Gastroesophageal sphincter (tissue), 3 donors: ENCODE measurements around the gene CCDC191.

Experiments used
- CTCF ChIP-seq, 4 experiments: fragments of 200-600 bp in 2 of 4; fragments of 450-650 bp in 2 of 4; sonication (generic) in 1 of 4; IDR thresholded peaks; one replicate each; pipeline ENCODE4 v1.5.1; 2017 to 2019; ENCODE audit warnings: antibody characterized with exemption in 4 of 4, mild to moderate bottlenecking in 2 of 4, moderate library complexity in 2 of 4
- EP300 ChIP-seq: sonication (generic); formaldehyde crosslinking; IDR thresholded peaks from one replicate; pipeline ENCODE4 v1.6.1; 2017; ENCODE audit warnings: antibody characterized with exemption, mild to moderate bottlenecking

GRCh38 chr3:113966172-113966571, 90.2 kb downstream of the CCDC191 start:
- TF ChIP-seq CTCF (IDR thresholded peaks at IDR 0.05), result no peak
- TF ChIP-seq EP300, result no peak
